HepG2 (cell line): ENCODE measurements around the gene CYTH1. TPM values are rescaled to one million over a fixed set of nuclear protein-coding genes. Genes with fewer than 3 reads are reported as not detected.

Experiments
- ATAC-seq: fragments of 200-7000 bp; cut with Tn5 transposase; 3 replicates; pipeline ENCODE4 v1.9.1; 2020; ENCODE audit warnings: mild to moderate bottlenecking, moderate library complexity
- BruUV-seq: library from RNA; stranded (reverse); fragments of 400-500 nt; replicated peaks from 2 replicates; lab custom pipeline; 2021; lab: Mats Ljungman, UMichigan
- CTCF ChIA-PET: fragments of 300-600 bp; formaldehyde crosslinking; extraction: SDS; loops from one replicate; lab custom pipeline; 2021; ENCODE audit warnings: low total read pairs, inconsistent platforms, low intra/inter-chr PET ratio; lab: Yijun Ruan, JAX
- POLR2A ChIA-PET: fragments of 350-600 bp; sonication (Branson Sonifier 250); formaldehyde crosslinking; loops from one replicate; lab custom pipeline; 2020; ENCODE audit warnings: antibody characterized with exemption, inconsistent platforms; lab: Yijun Ruan, JAX
- DNase-seq: peaks from one replicate; pipeline ENCODE4 v3.0.0-alpha.2; 2015; ENCODE audit warnings: low spot score
- FAIRE-seq: peaks from 3 replicates; lab custom pipeline; 2011; peaks lifted over from hg19 to GRCh38; lab: Jason Lieb, UNC
- H2AFZ ChIP-seq: one replicate; pipeline ENCODE4 v1.6.1; 2011; ENCODE audit warnings: low read length, inconsistent platforms
- H3K27ac ChIP-seq: fragments of 300-600 bp; 3 replicates; pipeline ENCODE4 v1.8.0; 2011; ENCODE audit warnings: mixed run types, mild to moderate bottlenecking, mixed read lengths, low read length, inconsistent platforms; ENCODE audit not compliant: insufficient read depth; ENCODE audit errors: extremely low read length
- H3K27me3 ChIP-seq, 2 experiments: fragments of 200-600 bp in 1 of 2; 2 replicates in 1 of 2; 3 replicates in 1 of 2; pipeline versions ENCODE4 v1.6.0 to v1.8.0; 2011; ENCODE audit warnings: low read length in 2 of 2, mild to moderate bottlenecking in 2 of 2, moderate library complexity in 2 of 2, inconsistent platforms in 1 of 2; ENCODE audit not compliant: insufficient read depth in 2 of 2, control insufficient read depth in 1 of 2
- H3K36me3 ChIP-seq, 2 experiments: fragments of 200-600 bp in 1 of 2; replicated peaks in 1 of 2; 2 replicates in 1 of 2; 3 replicates in 1 of 2; pipeline versions ENCODE4 v1.5.1 to v1.8.0; 2011; ENCODE audit warnings: low read length in 2 of 2, inconsistent platforms in 1 of 2; ENCODE audit not compliant: insufficient read depth in 2 of 2, control insufficient read depth in 1 of 2
- H3K4me1 ChIP-seq: 2 replicates; pipeline ENCODE4 v1.5.1; 2012; ENCODE audit warnings: low read length, inconsistent platforms; ENCODE audit not compliant: insufficient read depth
- H3K4me2 ChIP-seq: 2 replicates; pipeline ENCODE4 v1.6.0; 2011; ENCODE audit warnings: low read depth, low read length, inconsistent platforms
- H3K4me3 ChIP-seq, 3 experiments: fragments of 200-600 bp in 1 of 3; sonication (generic), shearing (Covaris generic) in 1 of 3; replicated peaks in 1 of 3; 2 replicates each; pipeline ENCODE4 v1.5.1; 2011 to 2016; ENCODE audit warnings: low read length in 3 of 3, inconsistent platforms in 2 of 3, low read depth in 2 of 3, mild to moderate bottlenecking in 2 of 3, control low read depth in 1 of 3, mixed read lengths in 1 of 3; ENCODE audit not compliant: insufficient read depth in 1 of 3
- H3K79me2 ChIP-seq: one replicate; pipeline ENCODE4 v1.6.1; 2011; ENCODE audit warnings: low read length, inconsistent platforms; ENCODE audit not compliant: insufficient read depth
- H3K9ac ChIP-seq: 2 replicates; pipeline ENCODE4 v1.6.0; 2011; ENCODE audit warnings: mild to moderate bottlenecking, low read depth, low read length, inconsistent platforms; ENCODE audit not compliant: insufficient read depth
- H3K9me3 ChIP-seq: 2 replicates; pipeline ENCODE4 v1.5.1; 2012; ENCODE audit warnings: mild to moderate bottlenecking, low read length
- H4K20me1 ChIP-seq: 2 replicates; pipeline ENCODE4 v1.6.0; 2011; ENCODE audit warnings: inconsistent platforms, mild to moderate bottlenecking, low read length, moderate library complexity; ENCODE audit not compliant: insufficient read depth
- CSRNP2 ChIP-seq: sonication (generic); formaldehyde crosslinking; conservative IDR thresholded peaks from 2 replicates; pipeline ENCODE4 v1.8.0; 2022; ENCODE audit warnings: low read depth, missing genetic modification reagents
- FOXP4 ChIP-seq: sonication (generic); formaldehyde crosslinking; IDR thresholded peaks from 2 replicates; pipeline ENCODE4 v1.4.0; 2020; ENCODE audit warnings: missing genetic modification reagents
- MEIS1 ChIP-seq: sonication (generic); formaldehyde crosslinking; IDR thresholded peaks from 2 replicates; pipeline ENCODE4 v1.9.0; 2021; ENCODE audit warnings: mild to moderate bottlenecking, missing genetic modification reagents, moderate library complexity, borderline replicate concordance
- MTF1 ChIP-seq: sonication (generic); formaldehyde crosslinking; IDR thresholded peaks from 2 replicates; pipeline ENCODE4 v1.5.0; 2020; ENCODE audit warnings: missing genetic modification reagents
- PLRG1 ChIP-seq: fragments of 450-650 bp; conservative IDR thresholded peaks from 2 replicates; pipeline ENCODE4 v1.6.1; 2016
- ZHX2 ChIP-seq, 2 experiments: sonication (generic) in 1 of 2; formaldehyde crosslinking in 1 of 2; IDR thresholded peaks; 2 replicates each; pipeline versions ENCODE4 v1.6.1 to v1.9.0; 2014 to 2022; ENCODE audit warnings: antibody characterized with exemption in 1 of 2, borderline replicate concordance in 1 of 2, inconsistent platforms in 1 of 2, low read depth in 1 of 2, missing genetic modification reagents in 1 of 2
- ZNF234 ChIP-seq: sonication (generic); formaldehyde crosslinking; conservative IDR thresholded peaks from 2 replicates; pipeline ENCODE4 v1.5.1; 2020; ENCODE audit warnings: mild to moderate bottlenecking, missing genetic modification reagents
- ZNF747 ChIP-seq: sonication (generic); formaldehyde crosslinking; IDR thresholded peaks from 2 replicates; pipeline ENCODE4 v1.8.1; 2023; ENCODE audit warnings: missing genetic modification reagents, mild to moderate bottlenecking, borderline replicate concordance
- WGBS: methylation state at CpG from one replicate; pipeline ENCODE4 v1.1.6; 2017; ENCODE audit warnings: low lambda C conversion rate; 5-methylcytosine and 5-hydroxymethylcytosine counted together
- in situ Hi-C: cut with HindIII; loops from 2 replicates; pipeline ENCODE4 v1.10.0; 2017; ENCODE audit warnings: low pct_unique_long_range_greater_than_20kb; ENCODE audit not compliant: extremely low pct_ligation_motif_present
- intact Hi-C: fragments of 100-400 bp; cut with micrococcal nuclease; formaldehyde crosslinking; loops from one replicate; pipeline ENCODE4 v1.10.0; 2022; ENCODE audit not compliant: unreplicated experiment
- polyA plus RNA-seq, 8 experiments: library from polyadenylated mRNA; depleted of rRNA in 3 of 8; stranded (reverse) in 7 of 8; unstranded in 1 of 8; fragments of >200 nt; fragmentation: Illumina TruSeq in 4 of 8; extraction: Trizol in 4 of 8; gene quantifications; 2 replicates each; pipeline versions ENCODE4 v1.2.1 to v1.2.3, GENCODE V29; 2011 to 2016; ENCODE audit warnings: low read depth in 4 of 8, missing spikeins in 1 of 8, mixed read lengths in 1 of 8; ENCODE audit not compliant: insufficient read depth in 1 of 8
- total RNA-seq, 5 experiments: library from RNA; depleted of rRNA; stranded (reverse); fragments of >200 nt; fragmentation: Illumina TruSeq; extraction: Trizol; gene quantifications; 2 replicates each; pipeline ENCODE4 v1.2.3, GENCODE V29; 2016; ENCODE audit warnings: low read depth in 1 of 5
- TF ChIP-seq, protein P1 (sequence below): sonication (generic); formaldehyde crosslinking; IDR thresholded peaks from 2 replicates; pipeline ENCODE4 v1.5.0; 2020; ENCODE audit warnings: mild to moderate bottlenecking, missing genetic modification reagents
- TF ChIP-seq, protein P2 (sequence below): sonication (generic); formaldehyde crosslinking; conservative IDR thresholded peaks from 2 replicates; pipeline ENCODE4 v1.8.0; 2022; ENCODE audit warnings: mild to moderate bottlenecking, moderate library complexity, missing genetic modification reagents

The CYTH1 gene
- total and polyA plus RNA-seq, 2 of the 13 experiments (the other 11 are each of a cell fraction or from before 2014, with no cell fraction given), result 20.1 to 48.9 TPM

DNA sequence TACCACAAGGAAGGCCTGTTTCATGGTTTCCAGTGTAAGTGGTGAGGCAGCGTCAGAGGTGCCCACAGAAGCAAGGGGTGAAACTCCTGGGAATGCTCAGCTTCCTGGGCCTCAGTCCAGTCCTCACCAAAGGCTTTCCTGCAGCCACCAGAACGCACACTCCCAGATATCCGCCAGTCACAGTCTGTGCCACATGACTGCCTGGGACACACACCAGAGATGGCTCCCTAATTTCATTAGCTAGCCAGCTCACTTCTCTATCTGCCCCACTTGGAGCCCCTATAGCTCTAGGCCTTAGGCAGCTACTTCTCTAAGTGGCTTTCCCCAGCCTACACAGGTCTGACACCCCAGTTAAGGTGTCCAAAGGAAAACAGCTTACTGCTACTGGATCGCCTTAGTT lies 77.0 kb downstream of the CYTH1 start:
- BruUV-seq, result no TSS peak
- no peak for TF ChIP-seq MEIS1 (CRISPR knock-in tag)
- no peak for TF ChIP-seq ZHX2 (IDR thresholded peaks at IDR 0.05; ENCODE audit: low read depth)
- TF ChIP-seq ZHX2 (CRISPR knock-in tag; IDR thresholded peaks at IDR 0.05; ENCODE audit: borderline replicate concordance), result no peak
- TF ChIP-seq CSRNP2 (CRISPR knock-in tag), result no peak
- TF ChIP-seq PLRG1, result no peak
- TF ChIP-seq, protein P1, sequence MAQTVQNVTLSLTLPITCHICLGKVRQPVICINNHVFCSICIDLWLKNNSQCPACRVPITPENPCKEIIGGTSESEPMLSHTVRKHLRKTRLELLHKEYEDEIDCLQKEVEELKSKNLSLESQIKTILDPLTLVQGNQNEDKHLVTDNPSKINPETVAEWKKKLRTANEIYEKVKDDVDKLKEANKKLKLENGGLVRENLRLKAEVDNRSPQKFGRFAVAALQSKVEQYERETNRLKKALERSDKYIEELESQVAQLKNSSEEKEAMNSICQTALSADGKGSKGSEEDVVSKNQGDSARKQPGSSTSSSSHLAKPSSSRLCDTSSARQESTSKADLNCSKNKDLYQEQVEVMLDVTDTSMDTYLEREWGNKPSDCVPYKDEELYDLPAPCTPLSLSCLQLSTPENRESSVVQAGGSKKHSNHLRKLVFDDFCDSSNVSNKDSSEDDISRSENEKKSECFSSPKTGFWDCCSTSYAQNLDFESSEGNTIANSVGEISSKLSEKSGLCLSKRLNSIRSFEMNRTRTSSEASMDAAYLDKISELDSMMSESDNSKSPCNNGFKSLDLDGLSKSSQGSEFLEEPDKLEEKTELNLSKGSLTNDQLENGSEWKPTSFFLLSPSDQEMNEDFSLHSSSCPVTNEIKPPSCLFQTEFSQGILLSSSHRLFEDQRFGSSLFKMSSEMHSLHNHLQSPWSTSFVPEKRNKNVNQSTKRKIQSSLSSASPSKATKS (CRISPR knock-in tag), result no peak
- no peak for TF ChIP-seq ZNF234 (CRISPR knock-in tag)
- no peak for TF ChIP-seq FOXP4 (CRISPR knock-in tag)
- no peak for TF ChIP-seq MTF1 (CRISPR knock-in tag)
- TF ChIP-seq, protein P2, sequence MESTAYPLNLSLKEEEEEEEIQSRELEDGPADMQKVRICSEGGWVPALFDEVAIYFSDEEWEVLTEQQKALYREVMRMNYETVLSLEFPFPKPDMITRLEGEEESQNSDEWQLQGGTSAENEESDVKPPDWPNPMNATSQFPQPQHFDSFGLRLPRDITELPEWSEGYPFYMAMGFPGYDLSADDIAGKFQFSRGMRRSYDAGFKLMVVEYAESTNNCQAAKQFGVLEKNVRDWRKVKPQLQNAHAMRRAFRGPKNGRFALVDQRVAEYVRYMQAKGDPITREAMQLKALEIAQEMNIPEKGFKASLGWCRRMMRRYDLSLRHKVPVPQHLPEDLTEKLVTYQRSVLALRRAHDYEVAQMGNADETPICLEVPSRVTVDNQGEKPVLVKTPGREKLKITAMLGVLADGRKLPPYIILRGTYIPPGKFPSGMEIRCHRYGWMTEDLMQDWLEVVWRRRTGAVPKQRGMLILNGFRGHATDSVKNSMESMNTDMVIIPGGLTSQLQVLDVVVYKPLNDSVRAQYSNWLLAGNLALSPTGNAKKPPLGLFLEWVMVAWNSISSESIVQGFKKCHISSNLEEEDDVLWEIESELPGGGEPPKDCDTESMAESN (CRISPR knock-in tag), result no peak
- TF ChIP-seq ZNF747 (CRISPR knock-in tag), result no peak

More for the DNA sequence above, 77.0 kb downstream of the CYTH1 start:
- no peaks in the 10 kb centered on the region for H3K79me2 ChIP-seq
- no peaks in the 10 kb centered on the region for H3K27me3 ChIP-seq
- in situ Hi-C loops (loop anchor here (5.0 kb wide), 1 partner anchor 208 kb away; no protein-coding TSS in a partner anchor), intact Hi-C loops (no loop called here)
- no peaks in the 10 kb centered on the region; the same call in 1 of the 2 replicates for H4K20me1 ChIP-seq
- H3K36me3 ChIP-seq, result peaks cover 10 to 50% of the 10 kb centered on the region in 2 experiments
- no peak for FAIRE-seq
- WGBS, result 96% methylated on average over 4 of the region's 4 CpGs
- H3K9me3 ChIP-seq, result no peaks in the 10 kb centered on the region
- no peak for DNase-seq
- H3K4me2 ChIP-seq, result no peak overlapping the region
- peaks cover 10% of the 10 kb centered on the region for H3K4me1 ChIP-seq
- ATAC-seq, result no peak
- no peak overlapping the region for H3K9ac ChIP-seq
- ChIA-PET POLR2A (no interaction called here), CTCF (no interaction called here)
- H3K27ac ChIP-seq, result no peak overlapping the region
- no peak overlapping the region for H2AFZ ChIP-seq
- H3K4me3 ChIP-seq, result no peak overlapping the region
